MM.1S (cell line): ENCODE results near the gene ARTN.

Experiments
- DNase-seq: peaks from one replicate; pipeline ENCODE4 v3.0.0-alpha.2; 2015
- H2AFZ ChIP-seq: fragments of 300-600 bp; sonication (generic); 2 replicates; pipeline ENCODE4 v1.6.0; 2016; ENCODE audit warnings: antibody characterized with exemption, low read length
- H3F3A ChIP-seq: fragments of 300-600 bp; sonication (generic); 2 replicates; pipeline ENCODE4 v1.6.1; 2016; ENCODE audit warnings: mild to moderate bottlenecking, antibody characterized with exemption, low read length, moderate library complexity, mixed read lengths; ENCODE audit not compliant: insufficient read depth
- H3K27ac ChIP-seq: fragments of 300-600 bp; sonication (generic); 2 replicates; pipeline ENCODE4 v1.5.1; 2016; ENCODE audit warnings: mild to moderate bottlenecking, low read length
- H3K27me3 ChIP-seq: fragments of 300-600 bp; sonication (generic); replicated peaks from 2 replicates; pipeline ENCODE4 v1.6.0; 2016; ENCODE audit warnings: low read length; ENCODE audit not compliant: insufficient read depth
- H3K36me3 ChIP-seq: fragments of 300-600 bp; sonication (generic); replicated peaks from 2 replicates; pipeline ENCODE4 v1.6.1; 2016; ENCODE audit warnings: mild to moderate bottlenecking, low read length, mixed read lengths; ENCODE audit not compliant: insufficient read depth
- H3K4me1 ChIP-seq: fragments of 300-600 bp; sonication (generic); 2 replicates; pipeline ENCODE4 v1.6.1; 2016; ENCODE audit warnings: low read length, mixed read lengths
- H3K4me2 ChIP-seq: fragments of 300-600 bp; sonication (generic); 2 replicates; pipeline ENCODE4 v1.6.0; 2016; ENCODE audit warnings: low read depth, low read length
- H3K4me3 ChIP-seq: fragments of 300-600 bp; sonication (generic); 2 replicates; pipeline ENCODE4 v1.5.1; 2016; ENCODE audit warnings: low read length, mixed read lengths
- H3K79me2 ChIP-seq: fragments of 300-600 bp; sonication (generic); 2 replicates; pipeline ENCODE4 v1.6.1; 2016; ENCODE audit warnings: mixed run types, low read length, mixed read lengths
- H3K9ac ChIP-seq: fragments of 300-600 bp; sonication (generic); 2 replicates; pipeline ENCODE4 v1.6.1; 2016; ENCODE audit warnings: low read length, mixed read lengths
- H3K9me2 ChIP-seq: fragments of 300-600 bp; sonication (generic); replicated peaks from 2 replicates; pipeline ENCODE4 v1.6.1; 2016; ENCODE audit warnings: mild to moderate bottlenecking, low read length, mixed read lengths; ENCODE audit not compliant: insufficient read depth
- H3K9me3 ChIP-seq: fragments of 300-600 bp; sonication (generic); replicated peaks from 2 replicates; pipeline ENCODE4 v1.6.1; 2016; ENCODE audit warnings: mild to moderate bottlenecking, low read length, mixed read lengths; ENCODE audit not compliant: insufficient read depth
- H4K20me1 ChIP-seq: fragments of 300-600 bp; sonication (generic); 2 replicates; pipeline ENCODE4 v1.6.1; 2016; ENCODE audit warnings: mild to moderate bottlenecking, low read length, moderate library complexity, mixed read lengths; ENCODE audit not compliant: insufficient read depth
- EZH2 ChIP-seq: fragments of 300-600 bp; sonication (generic); optimal IDR thresholded peaks from 2 replicates; pipeline ENCODE3; 2017; ENCODE audit warnings: low read depth, mild to moderate bottlenecking, antibody characterized with exemption, low read length, mixed read lengths
- EZH2phosphoT487 ChIP-seq: fragments of 300-600 bp; sonication (generic); IDR thresholded peaks from 2 replicates; pipeline ENCODE4 v1.6.1; 2018; ENCODE audit warnings: antibody characterized with exemption, low read length
- TF ChIP-seq, protein P1 (sequence below): fragments of 300-600 bp; sonication (generic); IDR thresholded peaks from 2 replicates; pipeline ENCODE4 v1.5.1; 2016; ENCODE audit warnings: antibody characterized with exemption, low read length, mixed read lengths

Gene ARTN

DNA sequence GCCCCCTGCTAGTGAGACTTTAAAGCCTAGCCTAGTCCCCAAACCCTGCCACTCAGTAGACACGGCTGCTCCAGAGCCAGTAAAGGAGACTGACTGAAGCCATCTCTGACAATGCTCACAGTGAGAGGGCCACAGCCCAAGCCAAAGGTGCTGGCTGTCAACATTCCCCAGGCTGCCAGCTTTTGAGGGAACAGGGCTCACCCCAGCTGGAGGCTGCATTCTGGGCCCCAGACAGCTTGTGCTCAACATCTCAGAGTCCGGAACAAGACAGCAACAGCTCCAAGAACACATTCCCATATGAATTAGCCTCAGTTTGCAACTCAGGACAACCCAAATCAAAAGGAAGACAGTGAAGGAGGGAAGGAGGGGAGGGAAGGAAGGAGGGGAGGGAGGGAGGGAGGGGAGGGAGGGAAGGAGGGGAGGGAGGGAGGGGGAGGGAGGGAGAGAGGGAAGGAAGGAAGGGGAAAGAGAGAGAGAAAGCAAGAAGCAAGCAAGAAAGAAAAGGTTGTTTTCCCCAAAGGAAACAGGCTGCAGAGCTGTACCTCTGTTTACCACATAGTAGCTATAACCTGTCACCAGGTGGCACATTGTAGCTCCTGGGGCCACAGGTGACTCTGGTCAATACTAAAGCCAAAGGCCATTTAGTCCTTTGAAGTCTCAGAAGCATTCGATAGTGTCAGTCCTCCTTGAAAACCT lies 5.4 kb downstream of the ARTN start:
- H3K9ac ChIP-seq = no peak overlapping the region
- no peaks in the 10 kb centered on the region for H3K9me2 ChIP-seq
- H3F3A ChIP-seq = no peaks in the 10 kb centered on the region
- no peaks in the 10 kb centered on the region for H4K20me1 ChIP-seq
- H3K4me1 ChIP-seq = peaks cover 5% of the 10 kb centered on the region
- no peaks in the 10 kb centered on the region for H3K27me3 ChIP-seq
- no peaks in the 10 kb centered on the region for H3K9me3 ChIP-seq
- no peak overlapping the region for H2AFZ ChIP-seq
- no peak overlapping the region for H3K4me2 ChIP-seq
- H3K27ac ChIP-seq = no peak overlapping the region
- H3K79me2 ChIP-seq = no peaks in the 10 kb centered on the region
- H3K4me3 ChIP-seq = no peak overlapping the region
- TF ChIP-seq EZH2phosphoT487 = no peak
- TF ChIP-seq EZH2 = no peak
- TF ChIP-seq, protein P1, sequence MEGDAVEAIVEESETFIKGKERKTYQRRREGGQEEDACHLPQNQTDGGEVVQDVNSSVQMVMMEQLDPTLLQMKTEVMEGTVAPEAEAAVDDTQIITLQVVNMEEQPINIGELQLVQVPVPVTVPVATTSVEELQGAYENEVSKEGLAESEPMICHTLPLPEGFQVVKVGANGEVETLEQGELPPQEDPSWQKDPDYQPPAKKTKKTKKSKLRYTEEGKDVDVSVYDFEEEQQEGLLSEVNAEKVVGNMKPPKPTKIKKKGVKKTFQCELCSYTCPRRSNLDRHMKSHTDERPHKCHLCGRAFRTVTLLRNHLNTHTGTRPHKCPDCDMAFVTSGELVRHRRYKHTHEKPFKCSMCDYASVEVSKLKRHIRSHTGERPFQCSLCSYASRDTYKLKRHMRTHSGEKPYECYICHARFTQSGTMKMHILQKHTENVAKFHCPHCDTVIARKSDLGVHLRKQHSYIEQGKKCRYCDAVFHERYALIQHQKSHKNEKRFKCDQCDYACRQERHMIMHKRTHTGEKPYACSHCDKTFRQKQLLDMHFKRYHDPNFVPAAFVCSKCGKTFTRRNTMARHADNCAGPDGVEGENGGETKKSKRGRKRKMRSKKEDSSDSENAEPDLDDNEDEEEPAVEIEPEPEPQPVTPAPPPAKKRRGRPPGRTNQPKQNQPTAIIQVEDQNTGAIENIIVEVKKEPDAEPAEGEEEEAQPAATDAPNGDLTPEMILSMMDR = no peak
- no peaks in the 10 kb centered on the region for H3K36me3 ChIP-seq
- DNase-seq = no peak

- TF ChIP-seq, protein P1 = no peak
- TF ChIP-seq EZH2phosphoT487 (no peak), EZH2 (no peak)
- no peak overlapping the region for H3K27ac ChIP-seq
- no peak for DNase-seq
- no peaks in the 10 kb centered on the region for H3K9me2 ChIP-seq
- no peaks in the 10 kb centered on the region for H4K20me1 ChIP-seq
- H3K9me3 ChIP-seq = no peaks in the 10 kb centered on the region
- H3K27me3 ChIP-seq = no peaks in the 10 kb centered on the region
- no peak overlapping the region for H3K4me2 ChIP-seq
- no peak overlapping the region for H3K4me3 ChIP-seq
- no peaks in the 10 kb centered on the region for H3K36me3 ChIP-seq
- H3F3A ChIP-seq = no peaks in the 10 kb centered on the region
- H3K79me2 ChIP-seq = peaks cover 5% of the 10 kb centered on the region
- H3K4me1 ChIP-seq = no peaks in the 10 kb centered on the region; the same call in 1 of the 2 replicates
- no peak overlapping the region for H2AFZ ChIP-seq
- H3K9ac ChIP-seq = no peak overlapping the region
Measured at GRCh38 chr1:43942411-43942810, 8.8 kb downstream of the ARTN start.

DNA sequence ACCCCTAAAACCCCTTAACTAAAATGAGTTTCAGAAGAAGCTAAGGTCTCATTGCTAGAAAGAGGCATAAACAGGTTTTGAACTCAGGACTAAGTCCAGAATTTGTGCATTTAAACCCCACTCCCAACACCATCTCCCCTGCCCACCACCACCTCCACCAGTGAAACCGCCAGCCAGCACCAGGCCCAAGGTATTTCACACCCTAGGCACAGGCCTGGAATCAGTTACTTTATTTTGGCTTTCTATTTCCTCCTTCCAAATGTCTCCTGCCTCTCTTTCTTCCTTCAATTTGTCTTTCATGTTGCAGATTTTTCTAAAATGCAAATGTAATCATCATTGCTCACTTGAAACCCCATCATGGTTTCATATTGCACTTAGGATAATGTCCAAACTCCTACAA lies 11.3 kb downstream of the ARTN start:
- H3K79me2 ChIP-seq = peaks cover 23% of the 10 kb centered on the region
- H3K9me3 ChIP-seq = no peaks in the 10 kb centered on the region
- H3K4me1 ChIP-seq = peaks cover 11% of the 10 kb centered on the region
- H3K9ac ChIP-seq = no peak overlapping the region
- no peaks in the 10 kb centered on the region for H3F3A ChIP-seq
- no peak overlapping the region for H3K4me3 ChIP-seq
- no peaks in the 10 kb centered on the region for H3K27me3 ChIP-seq
- no peaks in the 10 kb centered on the region for H3K36me3 ChIP-seq
- H3K4me2 ChIP-seq = no peak overlapping the region
- H3K27ac ChIP-seq = no peak overlapping the region
- DNase-seq = no peak
- TF ChIP-seq, protein P1 = no peak
- no peak for TF ChIP-seq EZH2phosphoT487
- TF ChIP-seq EZH2 = no peak
- no peaks in the 10 kb centered on the region for H3K9me2 ChIP-seq
- no peak overlapping the region for H2AFZ ChIP-seq
- H4K20me1 ChIP-seq = no peaks in the 10 kb centered on the region
